Measurements from ENCODE around the gene CASK.
"Not testable (repeated sequence)": the region's sequence is repeated elsewhere in the genome, so short reads cannot be mapped to it uniquely, and the experiment has no call there.

Gene CASK

DNA sequence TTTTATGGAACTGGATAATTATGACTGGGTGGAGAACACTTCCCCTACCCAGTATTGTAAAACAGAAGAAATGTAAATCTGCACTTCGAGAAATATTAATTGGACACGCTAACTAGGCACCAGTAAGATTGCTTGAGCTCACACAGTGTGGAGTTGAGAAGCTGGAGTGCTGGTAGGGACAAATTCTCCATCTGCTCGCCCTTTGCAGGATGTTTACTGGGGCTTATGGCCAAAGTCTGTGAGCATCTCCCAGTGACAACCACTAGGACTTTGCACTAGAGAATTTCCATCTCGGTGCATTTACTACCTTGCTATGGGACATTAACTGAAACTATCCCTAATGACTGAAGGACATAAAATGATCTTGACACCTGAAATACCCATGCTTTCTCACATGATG, 268.3 kb downstream of the CASK start:
- DNase-seq (ENCODE audit: low read depth in 3 of 3, low spot score in 1 of 3), result no peak

- no peak for DNase-seq (ENCODE audit: low read depth in 3 of 3, low spot score in 1 of 3)
Observed at GRCh38 chrX:41653125-41653524, 270.2 kb downstream of the CASK start.

DNA sequence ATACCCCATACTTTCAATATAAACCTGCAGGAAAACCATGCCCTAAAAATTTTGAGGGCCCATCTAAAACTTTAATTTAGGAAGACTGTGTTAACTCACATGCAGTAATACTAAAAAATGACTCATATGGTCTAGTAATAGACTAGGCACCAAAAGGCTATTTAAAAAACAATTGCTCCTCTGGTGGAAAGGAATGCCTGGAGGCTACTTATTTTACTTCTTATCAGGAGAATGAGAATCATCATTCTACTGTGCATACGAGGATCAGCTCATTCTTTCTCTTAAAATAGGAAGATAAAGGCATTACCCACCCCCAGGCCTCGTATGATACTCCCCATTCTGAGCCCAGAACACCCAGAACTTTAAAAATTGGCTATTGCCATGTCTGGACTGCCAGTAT, 277.2 kb downstream of the CASK start:
- DNase-seq (ENCODE audit: low read depth in 3 of 3, low spot score in 1 of 3), result not testable (repeated sequence)

DNA sequence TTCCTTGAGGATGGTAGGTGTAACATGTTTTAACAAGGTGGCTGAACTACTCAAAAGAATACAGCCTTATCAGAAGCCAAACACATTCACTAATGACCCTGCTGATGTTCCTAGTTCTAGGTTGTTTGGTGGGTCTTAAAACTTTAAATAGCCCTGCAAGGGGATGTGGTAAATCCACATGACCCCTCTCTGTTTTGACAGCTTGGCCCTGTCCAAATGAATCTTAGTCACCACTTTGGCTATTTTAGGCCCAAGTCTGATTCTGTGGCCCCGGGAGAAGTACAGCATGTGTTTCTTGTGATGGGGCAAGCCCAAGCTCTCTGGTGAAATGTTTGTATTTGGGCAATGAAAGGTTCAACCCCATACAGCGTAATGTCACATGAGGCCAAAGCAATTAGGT, 289.1 kb downstream of the CASK start:
- no peak for DNase-seq (ENCODE audit: low read depth in 3 of 3, low spot score in 1 of 3)

GRCh38 chrX:41630091-41630490, 293.3 kb downstream of the CASK start:
- DNase-seq (ENCODE audit: low read depth in 3 of 3, low spot score in 1 of 3), result no peak

GRCh38 chrX:41629539-41629938, 293.8 kb downstream of the CASK start:
- no peak for DNase-seq (ENCODE audit: low read depth in 3 of 3, low spot score in 1 of 3)

DNA sequence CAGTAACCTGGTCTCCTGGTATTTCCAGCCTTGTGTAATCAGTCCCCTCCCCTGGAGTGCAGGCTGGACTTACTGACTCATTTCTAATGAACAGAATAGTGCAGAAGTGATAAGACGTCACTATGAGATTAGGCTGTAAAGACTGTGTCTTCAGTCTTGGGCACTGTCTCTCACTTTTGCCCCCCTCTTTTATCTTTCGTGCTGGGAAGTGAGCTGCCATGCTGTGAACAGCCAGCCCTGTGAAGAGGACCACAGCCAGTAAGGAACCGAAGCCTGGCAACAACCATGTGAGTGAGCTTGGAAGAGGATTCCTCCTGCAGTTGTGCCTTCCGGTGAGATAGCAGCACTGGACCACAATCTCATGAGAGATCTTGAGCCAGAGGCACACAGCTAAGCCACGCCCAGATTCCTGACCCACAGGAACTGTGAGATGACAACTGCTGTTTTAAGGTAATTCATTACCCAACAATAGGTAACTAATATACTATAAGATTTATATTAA, 302.1 kb downstream of the CASK start:
- DNase-seq (ENCODE audit: low read depth in 3 of 3, low spot score in 1 of 3), result no peak

- DNase-seq (ENCODE audit: low read depth in 3 of 3, low spot score in 1 of 3), result no peak
Observed at GRCh38 chrX:41619221-41619620, 304.1 kb downstream of the CASK start.

GRCh38 chrX:41616935-41617334, 306.4 kb downstream of the CASK start:
- DNase-seq (ENCODE audit: low read depth in 3 of 3, low spot score in 1 of 3), result no peak

GRCh38 chrX:41616255-41616654, 307.1 kb downstream of the CASK start:
- no peak for DNase-seq (ENCODE audit: low read depth in 3 of 3, low spot score in 1 of 3)

DNA sequence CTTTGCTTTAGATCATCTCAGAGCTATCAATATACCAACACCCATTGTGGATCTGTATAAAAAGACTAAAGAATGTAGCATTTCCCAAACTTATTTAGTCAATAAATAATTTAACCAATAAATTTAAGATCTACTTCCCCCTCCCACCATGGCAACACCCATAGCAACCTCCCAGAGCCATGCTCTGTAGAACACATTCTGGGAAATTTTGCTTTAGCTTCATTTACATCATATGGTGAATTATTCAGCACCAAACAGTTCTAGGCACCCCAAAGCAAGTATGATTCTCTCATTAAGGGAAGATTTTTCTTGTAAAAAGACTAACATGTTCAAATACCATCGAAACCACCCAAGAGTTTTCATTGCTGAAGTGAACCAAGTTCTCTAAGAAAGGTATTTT, 315.1 kb downstream of the CASK start:
- DNase-seq (ENCODE audit: low read depth in 3 of 3, low spot score in 1 of 3), result no peak

GRCh38 chrX:41607264-41607832, 316.0 kb downstream of the CASK start:
- no peak for DNase-seq (ENCODE audit: low read depth in 3 of 3, low spot score in 1 of 3)

DNA sequence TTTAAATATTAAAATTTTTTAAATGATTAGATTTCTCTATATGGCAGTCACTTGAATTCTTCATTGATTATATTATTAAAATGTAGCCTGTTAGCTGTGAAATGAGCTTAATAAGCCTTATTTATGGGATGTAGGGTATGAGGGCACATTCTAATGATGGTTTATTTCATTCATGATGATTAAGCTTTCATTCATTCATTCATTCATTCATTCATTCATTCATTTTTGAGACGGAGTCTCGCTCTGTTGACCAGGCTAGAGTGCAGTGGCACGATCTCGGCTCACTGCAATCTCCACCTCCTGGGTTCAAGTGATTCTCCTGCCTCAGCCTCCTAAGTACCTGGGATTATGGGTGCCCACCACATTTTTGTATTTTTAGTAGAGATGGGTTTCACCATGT, 317.3 kb downstream of the CASK start:
- not testable (repeated sequence) for DNase-seq (ENCODE audit: low read depth in 3 of 3, low spot score in 1 of 3)

GRCh38 chrX:41604766-41605543, 318.4 kb downstream of the CASK start:
- DNase-seq (ENCODE audit: low read depth in 3 of 3, low spot score in 1 of 3), result no peak

- DNase-seq (ENCODE audit: low read depth in 3 of 3, low spot score in 1 of 3), result no peak
Observed at GRCh38 chrX:41604177-41604576, 319.2 kb downstream of the CASK start.

DNA sequence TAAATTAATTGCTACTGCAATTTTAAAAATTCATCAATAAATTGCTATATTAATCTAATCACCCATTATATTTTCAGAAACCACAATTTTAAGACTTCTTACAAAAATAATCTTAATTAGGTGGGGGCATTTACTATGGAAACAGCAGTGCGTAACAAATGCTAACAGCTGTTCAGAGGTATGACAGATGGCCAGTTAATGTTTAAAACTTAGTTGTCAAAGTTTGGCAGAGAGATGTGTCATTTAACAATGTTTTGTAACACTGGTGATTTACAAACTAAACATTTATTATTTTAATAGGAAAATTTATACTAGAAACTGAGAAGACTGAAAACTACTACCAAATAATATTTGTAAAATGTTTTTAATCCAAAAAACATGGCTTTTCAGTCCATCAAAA, 319.8 kb downstream of the CASK start:
- DNase-seq (ENCODE audit: low read depth in 3 of 3, low spot score in 1 of 3), result no peak

GRCh38 chrX:41602816-41603345, 320.5 kb downstream of the CASK start:
- DNase-seq (ENCODE audit: low read depth in 3 of 3, low spot score in 1 of 3), result no peak

DNA sequence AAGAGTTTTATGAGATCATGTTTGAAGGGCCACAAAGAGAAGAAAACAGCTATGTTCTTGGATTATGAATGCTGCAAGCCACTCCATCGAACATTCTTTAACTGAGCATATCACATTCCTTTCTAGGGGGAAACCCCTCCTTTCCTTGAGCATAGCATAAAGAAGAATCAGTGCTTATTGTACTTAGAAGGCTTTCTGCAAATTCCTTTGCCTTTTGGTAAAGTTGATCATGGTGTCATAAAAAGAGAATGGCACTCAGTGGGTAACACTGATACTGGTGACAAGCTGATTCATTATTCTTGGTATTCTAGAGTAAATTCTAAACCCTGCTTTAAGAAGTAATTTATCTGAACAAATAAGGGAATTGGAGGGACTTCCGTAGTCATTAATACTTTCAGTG, 323.1 kb downstream of the CASK start:
- no peak for DNase-seq (ENCODE audit: low read depth in 3 of 3, low spot score in 1 of 3)

DNA sequence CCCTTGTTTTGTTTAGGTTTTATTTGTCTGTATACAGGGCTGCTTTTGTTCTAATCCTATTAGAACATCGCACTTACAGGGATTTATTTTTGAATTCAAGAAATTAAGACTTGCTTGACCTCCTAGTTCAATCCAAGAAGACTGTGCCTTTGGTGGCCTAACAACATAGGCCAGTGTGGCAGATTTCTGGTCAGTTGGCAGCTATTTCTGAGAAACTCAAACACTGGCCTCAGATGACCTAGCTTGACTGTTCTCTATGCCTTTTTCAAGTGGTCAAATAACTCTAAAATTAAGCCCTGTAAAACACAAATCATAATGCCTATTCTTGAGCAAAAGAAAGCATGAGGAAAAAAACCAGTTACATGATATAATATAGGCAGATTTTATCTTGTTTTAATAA, 323.8 kb downstream of the CASK start:
- no peak for DNase-seq (ENCODE audit: low read depth in 3 of 3, low spot score in 1 of 3)

- no peak for DNase-seq (ENCODE audit: low read depth in 3 of 3, low spot score in 1 of 3)
Observed at GRCh38 chrX:41596596-41596995, 326.8 kb downstream of the CASK start.

DNA sequence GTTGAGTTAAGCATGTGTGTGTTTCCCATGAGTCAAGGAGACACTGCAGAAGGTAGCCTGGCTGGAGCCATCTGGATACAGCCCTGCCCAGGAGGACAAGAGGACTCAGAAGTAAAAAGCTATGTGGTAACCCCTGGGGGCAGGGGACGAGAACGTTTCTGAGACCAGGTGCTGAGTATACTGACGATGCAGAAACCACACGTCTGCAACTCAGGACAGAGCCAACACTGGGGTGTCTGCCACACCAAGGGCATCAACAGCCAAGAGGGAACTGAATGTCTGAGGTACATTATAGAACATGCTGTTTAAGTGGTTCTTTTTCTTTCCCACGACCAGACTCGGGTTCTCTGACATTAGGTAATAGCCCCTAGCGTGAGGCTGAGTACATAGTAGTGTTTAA, 328.7 kb downstream of the CASK start:
- no peak for DNase-seq (ENCODE audit: low read depth in 3 of 3, low spot score in 1 of 3)

DNA sequence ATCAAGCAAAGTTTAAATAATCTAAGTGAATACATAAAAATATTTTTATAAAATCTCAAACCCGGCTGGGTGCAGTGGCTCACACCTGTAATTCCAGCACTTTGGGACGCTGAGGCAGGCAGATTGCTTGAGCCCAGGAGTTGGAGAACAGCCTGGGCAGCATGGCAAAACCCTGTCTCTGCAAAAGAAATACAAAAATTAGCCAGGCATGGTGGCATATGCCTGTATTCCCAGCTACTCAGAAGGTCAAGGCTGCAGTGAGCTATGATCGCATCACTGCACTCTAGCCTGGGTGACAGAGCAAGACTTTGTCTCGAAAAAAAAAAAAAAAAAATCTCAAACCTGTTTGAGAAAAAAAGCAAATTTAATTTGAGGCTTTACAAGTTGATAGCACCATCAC, 331.4 kb downstream of the CASK start:
- no peak for DNase-seq (ENCODE audit: low read depth in 3 of 3, low spot score in 1 of 3)

GRCh38 chrX:41590641-41591040, 332.7 kb downstream of the CASK start:
- DNase-seq (ENCODE audit: low read depth in 3 of 3, low spot score in 1 of 3), result no peak

Measured in stimulated activated CD4-positive, alpha-beta T cell treated with anti-CD3 and anti-CD28 coated beads, TNF-alpha, amount 100 ng/mL, for 1 hour (primary cell).